GM21717 (cell line): Measurements from ENCODE around the gene OR52A1.
"Not testable (repeated sequence)": the region's sequence is repeated elsewhere in the genome, so short reads cannot be mapped to it uniquely, and the experiment has no call there.

Experiments used
- ATAC-seq: cut with Tn5 transposase; IDR thresholded peaks from one replicate; pipeline ENCODE4 v1.9.1; 2021; ENCODE audit warnings: mild to moderate bottlenecking, moderate library complexity; ENCODE audit not compliant: unreplicated experiment

Gene OR52A1

GRCh38 chr11:5154657-5155056 is at the start of gene OR52A1:
Gene OR52A1, minus strand, starts transcription at chr11:5154757. Its CDS starts 2,388 bp downstream, at chr11:5152369.
- no peak for ATAC-seq

GRCh38 chr11:5203366-5203765 is 48.8 kb upstream of the OR52A1 start:
- ATAC-seq, result no peak

- no peak for ATAC-seq
Observed at GRCh38 chr11:5200582-5200981, 46.0 kb upstream of the OR52A1 start, which contains the start of gene OR51V1. Gene OR51V1, minus strand, starts transcription at chr11:5200682. Its CDS starts 0 bp downstream, at chr11:5200682.

GRCh38 chr11:5198285-5198684 is 43.7 kb upstream of the OR52A1 start:
- ATAC-seq, result no peak

- ATAC-seq, result no peak
Observed at GRCh38 chr11:5197536-5197935, 43.0 kb upstream of the OR52A1 start.

- no peak for ATAC-seq
Observed at GRCh38 chr11:5196731-5197130, 42.2 kb upstream of the OR52A1 start.

GRCh38 chr11:5196067-5196466 is 41.5 kb upstream of the OR52A1 start:
- ATAC-seq, result no peak

- ATAC-seq, result no peak
Observed at GRCh38 chr11:5192738-5193137, 38.2 kb upstream of the OR52A1 start.

GRCh38 chr11:5188201-5188600 is 33.6 kb upstream of the OR52A1 start:
- no peak for ATAC-seq

GRCh38 chr11:5178046-5178837 is 23.7 kb upstream of the OR52A1 start:
- no peak for ATAC-seq

- ATAC-seq, result no peak
Observed at GRCh38 chr11:5174934-5175333, 20.4 kb upstream of the OR52A1 start.

GRCh38 chr11:5171856-5172255 is 17.3 kb upstream of the OR52A1 start:
- no peak for ATAC-seq

- not testable (repeated sequence) for ATAC-seq
Observed at GRCh38 chr11:5165898-5166297, 11.3 kb upstream of the OR52A1 start.

- ATAC-seq, result not testable (repeated sequence)
Observed at GRCh38 chr11:5164807-5165206, 10.2 kb upstream of the OR52A1 start.

GRCh38 chr11:5161045-5161444 is 6.5 kb upstream of the OR52A1 start:
- not testable (repeated sequence) for ATAC-seq

GRCh38 chr11:5160217-5160616 is 5.7 kb upstream of the OR52A1 start:
- ATAC-seq, result not testable (repeated sequence)

GRCh38 chr11:5159806-5160205 is 5.2 kb upstream of the OR52A1 start:
- no peak for ATAC-seq

- no peak for ATAC-seq
Observed at GRCh38 chr11:5153574-5154431, 754 bp downstream of the OR52A1 start.

GRCh38 chr11:5151713-5152153 is 2.8 kb downstream of the OR52A1 start:
- ATAC-seq, result no peak

GRCh38 chr11:5144206-5144605 is 10.4 kb downstream of the OR52A1 start:
- ATAC-seq, result not testable (repeated sequence)

- no peak for ATAC-seq
Observed at GRCh38 chr11:5137996-5138395, 16.6 kb downstream of the OR52A1 start, which contains the start of gene OR52A5. Gene OR52A5, minus strand, starts transcription at chr11:5138356. Its CDS starts 5,714 bp downstream, at chr11:5132642.

- no peak for ATAC-seq
Observed at GRCh38 chr11:5137014-5137413, 17.5 kb downstream of the OR52A1 start.
